A673 (cell line): ENCODE data around the gene FOXJ1. TPM values are rescaled to one million over a fixed set of nuclear protein-coding genes. Genes with fewer than 3 reads are reported as not detected.
"Not testable (repeated sequence)": the region's sequence is repeated elsewhere in the genome, so short reads cannot be mapped to it uniquely, and the experiment has no call there.

Experiments used
- BruUV-seq: library from RNA; stranded (reverse); fragments of 400-500 nt; replicated peaks from 2 replicates; lab custom pipeline; 2021; lab: Mats Ljungman, UMichigan
- CTCF ChIA-PET: fragments of 300-600 bp; sonication (Branson Sonifier 250); formaldehyde crosslinking; loops from one replicate; lab custom pipeline; 2022; ENCODE audit warnings: antibody characterized with exemption; lab: Charles Lee
- POLR2A ChIA-PET: fragments of 300-600 bp; sonication (Branson Sonifier 250); formaldehyde crosslinking; loops from one replicate; lab custom pipeline; 2022; ENCODE audit warnings: antibody characterized with exemption; ENCODE audit not compliant: low non-redundant PET; lab: Charles Lee
- DNase-seq: peaks from one replicate; pipeline ENCODE4 v3.0.0-alpha.2; 2015; ENCODE audit warnings: low spot score
- H3K27ac ChIP-seq: fragments of 200-600 bp; sonication (generic); 2 replicates; pipeline ENCODE4 v1.5.1; 2016; ENCODE audit warnings: mixed run types, low read depth, mild to moderate bottlenecking, mixed read lengths, antibody characterized with exemption, low read length; ENCODE audit not compliant: poor library complexity, severe bottlenecking
- H3K27me3 ChIP-seq: fragments of 200-600 bp; sonication (generic); replicated peaks from 2 replicates; pipeline ENCODE4 v1.6.1; 2017; ENCODE audit warnings: mixed run types, low read depth, mild to moderate bottlenecking, mixed read lengths, antibody characterized with exemption, low read length; ENCODE audit not compliant: insufficient read depth, poor library complexity
- H3K36me3 ChIP-seq: fragments of 200-600 bp; sonication (generic); 2 replicates; pipeline ENCODE4 v1.6.1; 2016; ENCODE audit warnings: mixed run types, mild to moderate bottlenecking, mixed read lengths, antibody characterized with exemption, low read length; ENCODE audit not compliant: insufficient read depth, poor library complexity, severe bottlenecking
- H3K4me1 ChIP-seq: fragments of 200-600 bp; sonication (generic); 2 replicates; pipeline ENCODE4 v1.6.1; 2017; ENCODE audit warnings: mixed run types, mild to moderate bottlenecking, mixed read lengths, antibody characterized with exemption, low read length; ENCODE audit not compliant: insufficient read depth, poor library complexity, severe bottlenecking
- H3K4me3 ChIP-seq: fragments of 200-600 bp; sonication (generic); 2 replicates; pipeline ENCODE4 v1.5.1; 2016; ENCODE audit warnings: low read depth, mixed run types, mild to moderate bottlenecking, mixed read lengths, low read length; ENCODE audit not compliant: poor library complexity, severe bottlenecking
- H3K9me3 ChIP-seq: fragments of 200-600 bp; sonication (generic); 2 replicates; pipeline ENCODE4 v1.6.1; 2016; ENCODE audit warnings: mixed run types, low read depth, mild to moderate bottlenecking, mixed read lengths, antibody characterized with exemption, low read length; ENCODE audit not compliant: poor library complexity, severe bottlenecking
- CTCF ChIP-seq: fragments of 300-800, 200-600 bp; sonication (generic); conservative IDR thresholded peaks from 2 replicates; pipeline ENCODE4 v1.5.1; 2017; ENCODE audit warnings: low read depth, mild to moderate bottlenecking, antibody characterized with exemption, low read length, moderate library complexity, mixed read lengths
- EZH2 ChIP-seq: fragments of 200-600 bp; sonication (generic); IDR thresholded peaks from 2 replicates; pipeline ENCODE4 v1.6.1; 2017; ENCODE audit warnings: borderline replicate concordance, low read depth, mild to moderate bottlenecking, mixed read lengths, antibody characterized with exemption, low read length; ENCODE audit not compliant: poor library complexity, severe bottlenecking
- intact Hi-C: fragments of 100-400 bp; cut with micrococcal nuclease; formaldehyde crosslinking; loops from one replicate; pipeline ENCODE4 v1.10.0; 2022; ENCODE audit not compliant: unreplicated experiment
- total RNA-seq: library from RNA; stranded (reverse); gene quantifications from 2 replicates; pipeline ENCODE4 v1.2.3, GENCODE V29; 2021

The FOXJ1 gene
- total RNA-seq, 1 experiment from 2014 or later, result 0.17 TPM

- Histone ChIP-seq H3K36me3 (no peaks in the 10 kb centered on the region), H3K4me3 (no peak overlapping the region), H3K27ac (no peak overlapping the region), H3K9me3 (no peaks in the 10 kb centered on the region), H3K4me1 (no peaks in the 10 kb centered on the region), H3K27me3 (no peaks in the 10 kb centered on the region)
- no TSS peak for BruUV-seq
- DNase-seq, result no peak
- intact Hi-C loops, result no loop called here
- TF ChIP-seq EZH2 (no peak), CTCF (no peak)
- ChIA-PET POLR2A (no interaction called here), CTCF (no interaction called here)
Measured at GRCh38 chr17:76188213-76189016, 47.4 kb upstream of the FOXJ1 start.

GRCh38 chr17:76186774-76187173 lies 45.7 kb upstream of the FOXJ1 start:
- H3K27ac ChIP-seq, H3K4me3 ChIP-seq, H3K9me3 ChIP-seq, H3K4me1 ChIP-seq, DNase-seq, intact Hi-C loops, CTCF ChIA-PET, H3K27me3 ChIP-seq, BruUV-seq, H3K36me3 ChIP-seq, POLR2A ChIA-PET: not testable (repeated sequence)

- intact Hi-C loops, result loop anchor here (5.0 kb wide), 1 partner anchor 167 kb away; no protein-coding TSS in a partner anchor
- CTCF ChIA-PET, result no interaction called here
- BruUV-seq, result no TSS peak
- no peaks in the 10 kb centered on the region for H3K36me3 ChIP-seq
- H3K4me3 ChIP-seq, result no peak overlapping the region
- POLR2A ChIA-PET, result no interaction called here
- no peaks in the 10 kb centered on the region for H3K4me1 ChIP-seq
- no peaks in the 10 kb centered on the region for H3K9me3 ChIP-seq
- no peak overlapping the region for H3K27ac ChIP-seq
- no peak for DNase-seq
- no peaks in the 10 kb centered on the region for H3K27me3 ChIP-seq
- TF ChIP-seq EZH2, result no peak
- no peak for TF ChIP-seq CTCF
Measured at GRCh38 chr17:76184290-76184689, 43.2 kb upstream of the FOXJ1 start.
